Globus pallidus (tissue), 1 donor: ENCODE results near the gene NOD1.
"Not testable (repeated sequence)": the region's sequence is repeated elsewhere in the genome, so short reads cannot be mapped to it uniquely, and the experiment has no call there.

Source experiments
- DNase-seq: peaks from one replicate; pipeline ENCODE4 v3.0.0-alpha.2; 2015; ENCODE audit warnings: low spot score

NOD1 gene, protein sequence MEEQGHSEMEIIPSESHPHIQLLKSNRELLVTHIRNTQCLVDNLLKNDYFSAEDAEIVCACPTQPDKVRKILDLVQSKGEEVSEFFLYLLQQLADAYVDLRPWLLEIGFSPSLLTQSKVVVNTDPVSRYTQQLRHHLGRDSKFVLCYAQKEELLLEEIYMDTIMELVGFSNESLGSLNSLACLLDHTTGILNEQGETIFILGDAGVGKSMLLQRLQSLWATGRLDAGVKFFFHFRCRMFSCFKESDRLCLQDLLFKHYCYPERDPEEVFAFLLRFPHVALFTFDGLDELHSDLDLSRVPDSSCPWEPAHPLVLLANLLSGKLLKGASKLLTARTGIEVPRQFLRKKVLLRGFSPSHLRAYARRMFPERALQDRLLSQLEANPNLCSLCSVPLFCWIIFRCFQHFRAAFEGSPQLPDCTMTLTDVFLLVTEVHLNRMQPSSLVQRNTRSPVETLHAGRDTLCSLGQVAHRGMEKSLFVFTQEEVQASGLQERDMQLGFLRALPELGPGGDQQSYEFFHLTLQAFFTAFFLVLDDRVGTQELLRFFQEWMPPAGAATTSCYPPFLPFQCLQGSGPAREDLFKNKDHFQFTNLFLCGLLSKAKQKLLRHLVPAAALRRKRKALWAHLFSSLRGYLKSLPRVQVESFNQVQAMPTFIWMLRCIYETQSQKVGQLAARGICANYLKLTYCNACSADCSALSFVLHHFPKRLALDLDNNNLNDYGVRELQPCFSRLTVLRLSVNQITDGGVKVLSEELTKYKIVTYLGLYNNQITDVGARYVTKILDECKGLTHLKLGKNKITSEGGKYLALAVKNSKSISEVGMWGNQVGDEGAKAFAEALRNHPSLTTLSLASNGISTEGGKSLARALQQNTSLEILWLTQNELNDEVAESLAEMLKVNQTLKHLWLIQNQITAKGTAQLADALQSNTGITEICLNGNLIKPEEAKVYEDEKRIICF

DNA sequence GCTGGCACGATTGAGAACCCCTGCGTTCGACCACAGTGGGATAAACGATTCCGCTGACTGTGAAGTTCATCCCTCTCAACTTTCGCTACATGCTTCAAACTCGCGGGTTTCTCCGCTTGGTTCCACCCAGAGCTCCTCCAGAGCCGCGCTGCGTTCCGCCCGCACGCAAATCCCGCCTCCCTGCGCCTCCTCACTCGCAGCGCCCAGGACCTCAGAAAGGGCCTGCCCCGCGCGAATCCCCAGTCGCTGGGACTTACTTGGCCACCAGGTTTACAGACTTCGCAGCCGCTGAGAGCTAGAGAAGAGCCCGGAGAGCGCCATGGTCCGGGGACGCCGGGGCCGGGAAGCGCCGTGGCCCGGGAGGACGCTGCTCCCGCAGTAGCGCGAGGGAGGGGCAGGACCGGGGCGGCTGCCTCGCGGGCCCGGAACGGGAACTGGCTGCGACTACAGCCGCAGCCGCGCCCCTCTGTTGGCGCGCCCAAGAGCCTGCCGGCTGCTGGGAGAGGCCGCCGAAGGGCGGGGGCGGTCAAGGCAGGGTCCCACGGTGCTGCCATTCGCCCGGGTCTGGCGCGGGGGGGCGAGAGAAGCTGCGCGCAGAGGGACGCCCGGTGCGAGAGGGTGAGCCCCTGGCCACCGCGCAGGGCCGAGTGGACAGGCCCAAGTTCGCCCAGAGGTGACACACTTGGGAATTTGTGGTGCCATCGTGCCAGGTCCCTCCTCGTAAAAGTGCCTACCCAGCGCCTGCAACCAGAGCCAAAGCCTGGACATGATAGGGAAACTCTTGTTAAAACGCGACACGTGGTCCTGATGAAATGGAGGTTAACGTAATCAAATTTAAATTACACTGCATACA lies at the start of gene NOD1:
Gene NOD1 (minus strand): TSS at position 436 of the 853 bp plus-strand sequence. CDS start 21,863 bp downstream, outside the sequence.
- peak; percentile 62 for DNase-seq

DNA sequence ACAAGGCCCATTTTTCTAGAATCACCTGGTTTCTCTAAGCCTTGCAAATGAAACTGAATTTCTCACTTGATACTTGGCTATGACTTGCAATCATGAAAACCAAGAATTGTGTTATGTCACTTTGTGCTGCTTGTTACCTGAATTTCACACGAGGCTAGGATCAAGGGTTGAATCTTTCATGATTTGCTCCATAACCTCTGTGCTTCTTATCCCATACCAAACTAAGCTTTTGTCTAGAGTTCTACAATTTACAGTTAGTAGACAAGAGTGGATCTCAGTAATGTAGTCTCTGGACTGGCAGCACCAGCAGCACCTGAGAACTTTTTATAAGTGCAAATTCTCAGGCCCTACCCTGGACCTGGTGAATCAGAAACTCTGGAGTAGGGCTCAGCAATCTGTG lies 48.7 kb upstream of the NOD1 start:
- DNase-seq, result not testable (repeated sequence)

DNA sequence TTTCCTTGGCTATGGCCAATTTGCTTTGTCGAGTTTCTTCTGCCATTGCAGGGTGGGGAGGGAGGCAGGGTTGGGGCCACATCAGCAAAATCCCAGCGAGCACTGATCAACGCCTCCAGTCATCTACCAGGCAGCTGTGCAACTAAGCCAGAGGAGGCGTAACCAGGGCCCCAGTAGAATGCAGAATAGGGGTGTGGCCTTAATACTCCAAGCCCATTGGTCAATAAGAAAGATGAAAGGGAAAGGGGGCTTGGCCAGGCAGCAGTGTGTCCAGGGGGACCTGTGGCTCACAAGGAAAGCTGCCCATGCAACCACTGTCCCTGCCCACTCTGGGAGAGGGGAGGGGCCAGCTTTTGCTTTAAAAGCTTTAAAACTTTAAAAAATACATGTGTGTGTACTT lies 47.6 kb upstream of the NOD1 start:
- DNase-seq, result no peak

DNA sequence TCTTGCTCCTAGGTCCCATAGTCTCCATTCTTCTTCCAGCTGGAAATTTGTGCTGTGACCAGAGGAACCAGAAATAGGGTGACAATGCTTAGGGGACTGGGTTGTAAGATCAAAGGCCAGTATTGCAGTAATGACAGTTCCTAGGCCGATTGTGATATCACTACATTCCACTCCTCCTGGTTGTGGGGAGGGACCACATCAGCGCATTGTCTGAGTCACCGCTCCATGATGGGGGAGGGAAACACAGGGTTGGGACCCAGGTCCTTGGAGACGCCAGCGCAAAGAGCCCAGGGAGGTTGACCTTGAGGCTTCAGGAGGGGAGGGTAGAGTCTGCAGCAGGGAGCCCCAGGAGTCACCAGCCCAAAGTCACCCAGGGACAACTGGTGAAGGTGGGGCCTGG lies 46.8 kb upstream of the NOD1 start:
- no peak for DNase-seq

DNA sequence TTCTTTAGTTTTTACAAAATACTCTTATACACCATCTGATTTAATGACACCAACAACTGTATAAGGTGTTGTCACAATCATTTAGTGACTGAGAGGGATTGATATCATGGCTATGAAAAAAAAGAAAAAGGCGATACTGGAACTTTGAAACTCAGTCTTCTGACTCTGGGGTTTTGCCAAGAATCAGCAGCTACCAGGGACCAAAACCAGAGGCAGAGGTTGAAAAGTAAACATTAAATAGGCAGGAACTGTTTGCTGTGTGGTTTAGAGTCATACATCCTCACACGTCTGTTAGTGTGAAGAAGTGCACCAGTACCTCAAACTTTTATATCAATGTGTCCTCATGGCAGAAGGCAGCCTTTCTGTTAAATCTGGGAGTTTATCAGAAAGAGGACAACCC lies 46.0 kb upstream of the NOD1 start:
- DNase-seq, result no peak

DNA sequence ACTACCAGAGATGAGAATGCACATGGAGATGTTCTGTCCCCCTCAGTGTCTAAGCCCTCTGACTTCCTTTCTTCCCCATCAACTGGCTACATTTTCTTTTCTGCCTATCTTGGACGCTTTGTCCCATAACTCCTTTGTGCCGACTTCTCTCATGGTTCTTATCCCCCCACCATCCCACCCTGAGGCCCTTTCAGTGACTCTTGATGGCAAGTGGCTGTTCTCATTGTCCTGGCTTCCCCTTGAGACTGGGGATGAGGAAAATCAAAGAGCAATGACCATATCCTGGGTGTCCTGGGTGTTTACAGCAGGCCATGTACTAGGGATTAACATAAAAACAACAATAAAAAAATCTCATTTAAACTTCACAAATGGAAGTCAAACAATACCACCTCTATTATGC lies 44.9 kb upstream of the NOD1 start:
- DNase-seq, result no peak

DNA sequence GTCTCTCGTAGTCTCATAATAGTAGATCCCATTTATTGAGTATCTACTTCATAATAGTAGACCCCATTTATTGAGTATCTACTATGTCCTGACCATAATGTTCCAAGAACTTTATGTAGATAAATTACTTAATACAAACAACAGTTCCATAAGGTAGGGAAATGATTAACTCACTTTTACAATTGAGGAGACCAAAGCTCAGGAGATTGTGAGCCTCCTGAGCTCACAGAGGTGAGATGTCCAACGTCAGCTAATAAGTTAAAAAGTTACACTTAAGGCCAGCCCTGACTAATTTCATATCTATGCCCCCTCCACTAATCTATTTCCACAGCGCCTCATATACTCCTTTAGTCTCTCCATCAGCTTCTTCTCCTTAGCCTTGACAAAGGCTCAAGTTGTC lies 43.6 kb upstream of the NOD1 start:
- no peak for DNase-seq

DNA sequence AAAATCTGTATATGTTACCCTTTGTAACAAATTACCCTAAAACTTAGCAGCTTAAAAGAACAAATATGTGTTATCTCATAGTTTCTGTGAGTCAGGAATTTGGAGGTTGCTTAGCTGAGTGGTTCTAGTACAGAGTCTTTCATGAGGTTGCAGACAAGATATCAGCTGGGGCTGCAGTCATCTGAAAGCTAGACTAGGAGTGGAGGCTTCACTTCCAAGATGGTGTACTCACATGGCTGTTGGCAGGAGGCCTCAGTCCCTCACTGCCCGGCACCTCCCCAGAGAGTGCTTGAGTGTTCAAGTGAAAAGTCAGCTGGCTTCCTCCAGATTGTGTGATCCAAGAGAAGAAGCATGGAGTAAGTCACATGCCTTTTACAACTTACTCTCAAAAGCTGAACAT lies 42.9 kb upstream of the NOD1 start:
- no peak for DNase-seq

DNA sequence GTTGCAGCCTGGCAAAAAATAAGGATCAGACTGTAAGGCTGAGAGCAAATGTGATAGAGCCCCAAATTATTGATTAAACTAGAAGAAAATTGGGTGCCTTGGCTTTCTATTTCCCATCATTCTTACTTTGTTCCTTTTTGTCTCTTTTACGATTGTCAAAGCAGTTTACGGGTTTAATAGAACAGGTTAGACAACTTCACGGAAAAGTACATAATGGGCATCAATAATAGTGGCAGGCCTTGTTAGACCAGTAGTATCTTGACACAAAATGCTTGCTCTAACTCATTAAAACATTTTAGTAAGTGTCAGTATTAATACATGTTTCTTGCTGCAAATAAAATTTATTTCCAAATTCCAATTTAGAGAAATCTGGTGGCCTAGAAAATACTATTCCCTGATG lies 40.5 kb upstream of the NOD1 start:
- DNase-seq, result no peak

DNA sequence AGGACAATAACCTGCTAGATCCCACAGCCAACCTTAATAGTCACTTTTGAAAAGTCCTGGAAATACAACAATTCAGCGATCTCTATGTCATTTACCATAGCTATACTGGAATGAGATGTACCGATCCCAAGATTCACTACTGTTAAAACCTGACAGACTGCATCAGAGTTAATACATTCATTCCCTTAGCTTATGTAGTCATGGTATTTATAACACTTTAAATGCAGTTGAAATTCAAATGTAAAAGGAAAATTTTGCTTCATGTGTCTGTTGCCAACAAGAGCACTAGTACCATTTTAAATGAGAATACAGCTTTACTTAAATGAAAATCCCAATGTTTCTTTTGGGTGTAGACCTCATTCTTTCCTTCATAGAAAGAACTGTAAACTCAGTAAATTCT lies 37.2 kb upstream of the NOD1 start:
- DNase-seq, result no peak

DNA sequence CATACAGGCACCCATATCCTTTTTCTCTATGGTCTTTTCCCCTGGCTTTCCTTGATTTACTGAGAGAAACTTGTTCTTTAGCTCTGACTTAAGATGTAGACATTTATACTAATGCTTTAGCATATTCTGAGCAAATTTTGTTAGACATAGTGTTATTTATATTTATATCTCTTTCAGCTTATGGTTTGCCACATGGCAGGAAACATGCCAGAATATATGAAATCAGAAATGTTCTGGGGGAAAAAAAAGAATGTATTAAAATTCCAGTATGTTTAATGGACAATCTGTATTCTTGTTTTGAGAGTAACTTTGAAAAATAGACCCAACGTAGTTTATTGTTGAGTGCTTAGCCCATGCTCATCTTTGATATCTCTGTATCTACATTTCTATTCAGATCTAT lies 36.2 kb upstream of the NOD1 start:
- no peak for DNase-seq

DNA sequence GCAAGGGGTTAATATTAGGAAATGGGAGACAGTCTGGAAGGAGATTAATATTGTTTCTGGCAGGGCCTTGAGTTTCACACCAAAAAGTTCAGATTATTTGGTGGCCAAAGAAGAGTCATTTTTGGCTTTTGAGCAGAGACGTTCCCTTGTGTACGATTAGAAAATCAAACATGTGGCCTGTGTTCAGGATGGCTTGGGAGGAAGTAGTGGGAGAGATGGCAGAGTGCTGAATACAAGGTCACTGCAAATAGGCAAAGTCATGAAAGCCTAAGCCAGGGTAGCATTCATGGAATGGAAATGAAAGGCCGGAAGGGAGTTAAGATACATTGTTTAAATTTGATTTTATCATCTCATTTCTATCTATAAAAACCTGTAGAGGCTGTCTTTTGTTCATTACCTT lies 35.6 kb upstream of the NOD1 start:
- DNase-seq, result no peak

DNA sequence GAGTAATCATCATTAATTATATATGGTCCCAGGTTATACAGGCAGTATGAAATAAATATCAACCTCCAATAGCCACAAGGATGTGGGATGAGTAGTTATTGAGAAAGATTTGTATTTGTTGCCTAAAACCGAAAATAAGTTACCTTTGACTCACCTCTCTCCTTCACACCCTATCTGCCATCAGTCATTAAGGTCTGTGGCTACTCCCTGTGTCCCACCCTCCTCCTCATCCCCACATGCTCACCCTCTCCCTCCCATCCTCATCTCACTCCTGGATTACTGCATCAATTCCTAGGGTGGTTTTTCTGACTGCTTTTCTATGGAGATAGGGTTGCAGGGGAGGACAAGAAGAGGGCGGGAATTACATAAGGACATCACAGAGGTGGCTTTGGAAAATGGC lies 35.2 kb upstream of the NOD1 start:
- no peak for DNase-seq

DNA sequence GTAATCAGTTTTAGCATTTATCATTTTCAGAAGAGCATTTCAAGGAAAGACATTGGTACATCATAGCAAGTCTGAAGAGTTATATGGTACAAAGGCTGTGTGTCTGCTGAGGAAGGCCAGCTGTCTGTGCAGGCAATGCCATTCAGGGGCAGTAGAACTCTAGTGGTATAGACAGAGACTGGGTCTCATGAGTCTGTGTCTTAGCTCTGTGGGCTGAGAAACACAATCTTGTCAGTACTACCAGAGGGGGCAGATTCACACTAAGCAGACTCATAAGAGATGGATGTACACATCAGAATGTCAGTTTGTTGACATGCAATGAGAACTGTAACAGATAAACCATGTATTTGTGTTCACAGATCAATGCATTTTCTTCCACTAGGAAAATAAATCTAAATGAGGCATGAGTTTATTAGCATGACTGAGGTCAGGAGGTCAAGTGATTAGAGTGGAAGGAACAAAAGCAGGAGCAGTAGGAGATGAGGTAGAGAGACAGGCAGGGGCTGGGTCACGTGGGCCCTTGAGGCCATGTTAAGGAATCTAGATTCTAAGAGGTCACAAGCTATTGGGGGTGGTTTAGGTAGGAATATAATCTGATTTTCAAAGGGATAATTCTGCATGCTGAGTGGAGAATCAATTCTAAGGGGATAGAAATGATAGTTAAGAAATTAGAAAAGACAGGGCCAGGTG lies 33.5 kb upstream of the NOD1 start:
- no peak for DNase-seq

DNA sequence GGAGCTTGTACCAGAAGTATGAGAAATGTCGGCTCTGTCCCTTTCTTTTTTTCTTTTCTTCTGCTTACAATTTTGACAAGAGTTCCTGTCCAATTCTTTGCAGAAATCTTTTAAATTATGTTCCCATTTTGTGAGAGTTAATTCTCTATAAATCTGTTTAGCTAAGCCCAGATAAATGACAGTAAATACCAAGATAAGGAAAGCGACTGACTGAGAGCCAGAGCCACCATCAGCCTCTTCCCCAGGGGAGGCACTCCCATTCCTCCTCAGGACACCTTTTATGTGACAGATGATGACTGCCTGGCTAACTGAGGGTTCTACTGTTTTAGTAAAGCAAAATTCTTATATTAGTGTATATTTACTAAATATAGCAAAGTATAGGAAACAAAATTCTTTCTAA lies 32.9 kb upstream of the NOD1 start:
- no peak for DNase-seq

DNA sequence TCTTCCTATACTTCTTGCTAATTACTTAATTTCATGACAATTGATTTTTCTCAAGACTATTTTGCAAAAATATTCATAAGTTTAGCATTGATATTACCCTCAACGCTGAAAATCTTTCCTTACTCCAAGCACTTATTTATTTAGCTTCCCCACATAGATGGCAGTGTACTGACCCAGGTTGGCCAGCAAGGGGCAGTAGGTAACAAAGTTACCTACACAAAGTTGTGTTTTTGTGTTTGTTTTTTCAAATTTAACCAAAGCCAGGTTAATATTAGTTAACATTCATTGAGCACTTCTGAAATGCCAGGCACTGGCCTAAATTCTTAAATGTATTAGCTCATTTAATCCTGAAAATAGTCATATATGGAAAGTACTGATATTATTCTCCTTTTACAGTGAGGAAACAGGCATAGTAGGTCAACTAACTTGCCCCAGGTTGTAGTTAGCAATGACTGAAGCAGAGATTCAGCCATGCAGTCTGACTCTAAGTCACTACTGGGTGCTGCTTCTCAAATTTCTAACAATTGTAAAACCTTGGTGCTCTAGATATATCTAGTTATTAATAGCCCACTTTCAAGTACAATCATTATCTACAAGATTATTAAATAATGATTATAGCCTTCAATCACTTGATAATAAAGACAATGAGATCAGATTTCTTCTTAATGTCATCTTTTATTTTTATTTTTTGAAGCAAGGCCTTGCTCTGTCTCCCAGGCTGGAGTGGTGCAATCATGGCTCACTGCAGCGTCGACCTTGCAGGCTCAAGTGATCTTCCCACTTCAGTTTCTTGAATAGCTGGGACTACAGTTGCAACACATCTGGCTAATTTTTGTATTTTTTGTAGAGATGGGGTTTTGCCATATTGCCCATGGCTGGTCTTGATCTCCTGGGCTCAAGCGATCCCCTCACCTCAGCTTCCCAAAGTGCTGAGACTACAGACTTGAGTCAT lies 31.8 kb upstream of the NOD1 start:
- DNase-seq, result no peak

DNA sequence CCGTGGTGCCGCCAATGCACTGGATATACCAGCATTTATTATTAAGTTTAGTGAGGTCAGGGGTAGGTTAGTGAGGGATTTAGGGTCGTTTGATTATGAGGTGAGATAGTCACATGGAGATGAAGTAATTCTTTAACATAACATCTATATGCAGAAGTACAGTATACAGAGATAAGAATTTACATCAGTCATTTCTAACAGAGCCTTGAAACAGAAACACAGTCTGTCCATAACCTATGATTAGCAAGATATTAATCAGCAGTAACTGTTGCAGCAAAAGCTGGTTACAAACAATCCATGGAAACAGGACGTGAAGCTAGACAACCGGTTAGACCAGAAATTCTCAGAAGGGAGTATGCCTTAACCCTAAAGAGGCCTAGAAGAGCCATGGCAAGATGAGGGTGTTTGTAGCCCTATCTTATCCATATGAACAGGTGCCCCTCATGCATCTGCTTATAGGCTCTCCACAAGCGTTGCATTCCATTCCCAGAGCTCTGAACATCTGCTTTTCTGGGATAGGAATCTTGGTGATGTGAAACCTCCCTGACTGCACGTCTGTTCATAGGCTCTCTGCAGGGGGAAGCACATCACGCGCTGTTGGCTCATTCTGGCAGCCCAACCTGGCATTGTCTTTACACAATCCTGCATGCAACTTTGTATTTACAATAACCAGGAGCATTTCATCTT lies 30.7 kb upstream of the NOD1 start:
- DNase-seq, result not testable (repeated sequence)

DNA sequence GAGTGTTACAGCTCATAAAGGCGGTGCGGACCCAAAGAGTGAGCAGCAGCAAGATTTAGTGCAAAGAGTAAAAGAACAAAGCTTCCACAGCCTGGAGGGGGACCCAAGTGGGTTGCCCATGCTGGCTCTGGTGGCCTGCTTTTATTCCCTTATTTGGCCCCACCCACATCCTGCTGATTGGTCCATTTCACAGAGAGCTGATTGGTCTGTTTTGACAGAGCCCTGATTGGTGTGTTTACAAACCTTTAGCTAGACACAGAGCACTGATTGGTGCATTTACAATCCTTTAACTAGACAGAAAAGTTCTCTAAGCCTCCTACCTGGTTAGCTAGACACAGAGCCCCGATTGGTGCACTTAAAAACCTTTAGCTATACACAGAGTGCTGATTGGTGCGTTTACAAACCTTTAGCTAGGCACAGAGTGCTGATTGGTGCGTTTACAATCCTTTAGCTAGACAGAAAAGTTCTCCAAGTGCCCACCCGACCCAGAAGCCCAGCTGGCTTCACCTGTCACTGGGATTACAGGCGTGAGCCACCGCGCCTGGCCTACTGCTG lies 28.8 kb upstream of the NOD1 start:
- DNase-seq, result not testable (repeated sequence)

DNA sequence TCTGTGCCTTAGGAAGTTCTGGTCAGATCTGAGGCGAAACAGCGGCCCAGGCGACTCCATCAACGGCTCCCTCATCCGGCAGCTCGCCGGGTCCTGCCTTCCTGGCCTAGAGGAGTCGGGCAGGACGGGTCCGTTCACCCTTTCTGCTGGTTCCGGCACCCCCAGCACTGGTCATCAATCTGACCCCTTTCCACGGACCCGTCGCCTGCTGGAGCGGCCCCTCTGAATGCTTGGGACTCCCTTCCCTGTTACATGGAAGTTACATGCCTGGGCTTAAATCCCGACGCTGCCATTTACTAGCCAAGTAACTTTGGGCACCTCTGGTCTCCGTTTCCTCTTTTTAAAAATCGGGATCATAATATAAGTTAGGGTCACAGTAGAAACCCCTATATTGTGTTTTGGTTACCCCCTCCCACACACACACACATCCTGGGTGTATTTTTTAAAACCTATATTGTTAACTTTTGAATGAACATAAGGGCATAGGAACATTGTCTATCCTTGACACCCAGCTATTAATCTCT lies 26.7 kb upstream of the NOD1 start:
- DNase-seq, result no peak
